ENCODE measurements around the gene KRTAP10-1.
A peak's percentile ranks its signal among the peaks of the same experiment; 100 is the strongest.

The KRTAP10-1 gene

GRCh38 chr21:44502171-44502958 lies 37.6 kb downstream of the KRTAP10-1 start:
- TF ChIP-seq EZH2 (IDR thresholded peaks at IDR 0.05) (no peak), FOXP2 (optimal IDR thresholded peaks at IDR 0.05; ENCODE audit: control extremely low read depth, extremely low read length, insufficient read depth) (no peak), POLR2AphosphoS5 (IDR thresholded peaks at IDR 0.05; ENCODE audit: borderline replicate concordance, low read depth, low read length) (no peak)
- H3K27ac ChIP-seq, result peak overlapping the region; percentile 16; the same call in 1 of the 2 replicates
- H3K9ac ChIP-seq (ENCODE audit: insufficient read length), result no peak overlapping the region
- no peak overlapping the region for H3K4me3 ChIP-seq
- H3K36me3 ChIP-seq (ENCODE audit: insufficient read depth, low read length), result no peaks in the 10 kb centered on the region
- H3K9me3 ChIP-seq (ENCODE audit: low read depth, low read length), result no peaks in the 10 kb centered on the region
- no peak for DNase-seq (ENCODE audit: low read depth, low spot score)

- TF ChIP-seq EZH2 (IDR thresholded peaks at IDR 0.05) (no peak), POLR2AphosphoS5 (IDR thresholded peaks at IDR 0.05; ENCODE audit: borderline replicate concordance, low read depth, low read length) (no peak), FOXP2 (optimal IDR thresholded peaks at IDR 0.05; ENCODE audit: control extremely low read depth, extremely low read length, insufficient read depth) (no peak)
- Histone ChIP-seq H3K9me3 (ENCODE audit: low read depth, low read length) (no peaks in the 10 kb centered on the region), H3K27ac (no peak overlapping the region), H3K9ac (ENCODE audit: insufficient read length) (no peak overlapping the region), H3K4me3 (no peak overlapping the region), H3K36me3 (ENCODE audit: insufficient read depth, low read length) (no peaks in the 10 kb centered on the region)
- no peak for DNase-seq (ENCODE audit: low read depth, low spot score)
Observed at GRCh38 chr21:44500111-44500510, 39.9 kb downstream of the KRTAP10-1 start.

GRCh38 chr21:44499631-44500030 lies 40.4 kb downstream of the KRTAP10-1 start:
- no peak overlapping the region for H3K4me3 ChIP-seq
- no peak for DNase-seq (ENCODE audit: low read depth, low spot score)
- TF ChIP-seq EZH2 (IDR thresholded peaks at IDR 0.05), result no peak
- no peak for TF ChIP-seq POLR2AphosphoS5 (IDR thresholded peaks at IDR 0.05; ENCODE audit: borderline replicate concordance, low read depth, low read length)
- TF ChIP-seq FOXP2 (optimal IDR thresholded peaks at IDR 0.05; ENCODE audit: control extremely low read depth, extremely low read length, insufficient read depth), result no peak

GRCh38 chr21:44499211-44499560 lies 40.8 kb downstream of the KRTAP10-1 start:
- H3K27ac ChIP-seq, result no peak overlapping the region
- H3K4me3 ChIP-seq, result no peak overlapping the region
- H3K36me3 ChIP-seq (ENCODE audit: insufficient read depth, low read length), result no peaks in the 10 kb centered on the region
- H3K9ac ChIP-seq (ENCODE audit: insufficient read length), result no peak overlapping the region
- TF ChIP-seq EZH2 (IDR thresholded peaks at IDR 0.05) (no peak), FOXP2 (optimal IDR thresholded peaks at IDR 0.05; ENCODE audit: control extremely low read depth, extremely low read length, insufficient read depth) (no peak), POLR2AphosphoS5 (IDR thresholded peaks at IDR 0.05; ENCODE audit: borderline replicate concordance, low read depth, low read length) (no peak)
- H3K9me3 ChIP-seq (ENCODE audit: low read depth, low read length), result no peaks in the 10 kb centered on the region
- no peak for DNase-seq (ENCODE audit: low read depth, low spot score)

More at GRCh38 chr21:44499631-44500030, 40.4 kb downstream of the KRTAP10-1 start:
- H3K9ac ChIP-seq (ENCODE audit: insufficient read length), result no peak overlapping the region
- H3K9me3 ChIP-seq (ENCODE audit: low read depth, low read length), result no peaks in the 10 kb centered on the region
- no peak overlapping the region for H3K27ac ChIP-seq
- no peaks in the 10 kb centered on the region for H3K36me3 ChIP-seq (ENCODE audit: insufficient read depth, low read length)

GRCh38 chr21:44498280-44499210 lies 41.5 kb downstream of the KRTAP10-1 start:
- Histone ChIP-seq H3K9me3 (ENCODE audit: low read depth, low read length) (no peaks in the 10 kb centered on the region), H3K4me3 (no peak overlapping the region), H3K27ac (no peak overlapping the region), H3K36me3 (ENCODE audit: insufficient read depth, low read length) (no peaks in the 10 kb centered on the region), H3K9ac (ENCODE audit: insufficient read length) (no peak overlapping the region)
- TF ChIP-seq EZH2 (IDR thresholded peaks at IDR 0.05) (no peak), POLR2AphosphoS5 (IDR thresholded peaks at IDR 0.05; ENCODE audit: borderline replicate concordance, low read depth, low read length) (no peak), FOXP2 (optimal IDR thresholded peaks at IDR 0.05; ENCODE audit: control extremely low read depth, extremely low read length, insufficient read depth) (no peak)
- DNase-seq (ENCODE audit: low read depth, low spot score), result no peak

- H3K36me3 ChIP-seq (ENCODE audit: insufficient read depth, low read length), result no peaks in the 10 kb centered on the region
- no peak for DNase-seq (ENCODE audit: low read depth, low spot score)
- no peak overlapping the region for H3K27ac ChIP-seq
- TF ChIP-seq FOXP2 (optimal IDR thresholded peaks at IDR 0.05; ENCODE audit: control extremely low read depth, extremely low read length, insufficient read depth), result no peak
- TF ChIP-seq EZH2 (IDR thresholded peaks at IDR 0.05), result no peak
- TF ChIP-seq POLR2AphosphoS5 (IDR thresholded peaks at IDR 0.05; ENCODE audit: borderline replicate concordance, low read depth, low read length), result no peak
- no peaks in the 10 kb centered on the region for H3K9me3 ChIP-seq (ENCODE audit: low read depth, low read length)
- no peak overlapping the region for H3K4me3 ChIP-seq
- H3K9ac ChIP-seq (ENCODE audit: insufficient read length), result peak overlapping the region; percentile 18
Observed at GRCh38 chr21:44497703-44498126, 42.3 kb downstream of the KRTAP10-1 start.

GRCh38 chr21:44496564-44497550 lies 43.1 kb downstream of the KRTAP10-1 start:
- TF ChIP-seq EZH2 (IDR thresholded peaks at IDR 0.05) (no peak), FOXP2 (optimal IDR thresholded peaks at IDR 0.05; ENCODE audit: control extremely low read depth, extremely low read length, insufficient read depth) (no peak), POLR2AphosphoS5 (IDR thresholded peaks at IDR 0.05; ENCODE audit: borderline replicate concordance, low read depth, low read length) (no peak)
- Histone ChIP-seq H3K9me3 (ENCODE audit: low read depth, low read length) (no peaks in the 10 kb centered on the region), H3K36me3 (ENCODE audit: insufficient read depth, low read length) (no peaks in the 10 kb centered on the region), H3K27ac (no peak overlapping the region), H3K9ac (ENCODE audit: insufficient read length) (no peak overlapping the region), H3K4me3 (no peak overlapping the region)
- DNase-seq (ENCODE audit: low read depth, low spot score), result no peak
